SHP77 treated with DMSO at 0.1 percent for 48 hours (cell line): ENCODE measurements around the gene PMM1.
A peak's percentile ranks its signal among the peaks of the same experiment; 100 is the strongest.
"Not testable (repeated sequence)": the region's sequence is repeated elsewhere in the genome, so short reads cannot be mapped to it uniquely, and the experiment has no call there.

Source experiments
- DNase-seq: peaks from one replicate; lab custom pipeline; 2025; lab: John Stamatoyannopoulos, UW

Gene PMM1

GRCh38 chr22:41563051-41563711, 26.5 kb downstream of the PMM1 start:
- DNase-seq = no peak

- DNase-seq = no peak
These were observed 27.2 kb downstream of the PMM1 start for GRCh38 chr22:41562461-41562860.

- no peak for DNase-seq
These were observed 27.9 kb downstream of the PMM1 start for GRCh38 chr22:41561788-41562187.

- no peak for DNase-seq
These were observed 28.3 kb downstream of the PMM1 start for GRCh38 chr22:41561335-41561734.

- DNase-seq = no peak
These were observed 29.6 kb downstream of the PMM1 start for GRCh38 chr22:41560095-41560471.

- not testable (repeated sequence) for DNase-seq
These were observed 31.4 kb downstream of the PMM1 start for GRCh38 chr22:41558241-41558630.

GRCh38 chr22:41557401-41558240, 32.0 kb downstream of the PMM1 start:
- DNase-seq = peak; percentile 46

GRCh38 chr22:41556561-41556960, 33.1 kb downstream of the PMM1 start:
- no peak for DNase-seq

GRCh38 chr22:41555325-41555982, 34.2 kb downstream of the PMM1 start:
- DNase-seq = peak; percentile 12

GRCh38 chr22:41551877-41552582, 37.6 kb downstream of the PMM1 start:
- DNase-seq = no peak

GRCh38 chr22:41550952-41551491, 38.6 kb downstream of the PMM1 start:
- DNase-seq = no peak

GRCh38 chr22:41548830-41549211, 40.8 kb downstream of the PMM1 start:
- no peak for DNase-seq

GRCh38 chr22:41544671-41545476, 44.8 kb downstream of the PMM1 start:
- DNase-seq = no peak

- peak; percentile 95 for DNase-seq
These were observed 45.6 kb downstream of the PMM1 start, which contains the start of gene POLR3H for GRCh38 chr22:41543854-41544670. Gene POLR3H (minus strand): TSS chr22:41544470. CDS start chr22:41544101, 369 bp downstream.

GRCh38 chr22:41542224-41542623, 47.4 kb downstream of the PMM1 start:
- no peak for DNase-seq

- DNase-seq = no peak
These were observed 48.2 kb downstream of the PMM1 start for GRCh38 chr22:41541484-41541883.

GRCh38 chr22:41540365-41540764, 49.3 kb downstream of the PMM1 start:
- DNase-seq = no peak

- no peak for DNase-seq
These were observed 49.7 kb downstream of the PMM1 start for GRCh38 chr22:41540006-41540315.

- DNase-seq = no peak
These were observed 50.3 kb downstream of the PMM1 start for GRCh38 chr22:41539146-41540005.
